Suprapubic skin (tissue), 4 donors: ENCODE data around the gene CRKL. TPM values are rescaled to one million over a fixed set of nuclear protein-coding genes. Genes with fewer than 3 reads are reported as not detected.

Experiments
- DNase-seq, 2 donors: peaks; one replicate each; pipeline ENCODE4 v3.0.0-alpha.2; 2019; ENCODE audit warnings: low spot score in 2 of 2
- H3K27ac ChIP-seq: fragments of 200-600 bp; sonication (generic); one replicate; pipeline ENCODE4 v1.5.1; 2019
- H3K27me3 ChIP-seq: fragments of 200-600 bp; sonication (generic); one replicate; pipeline ENCODE4 v1.5.1; 2019
- H3K36me3 ChIP-seq: fragments of 200-600 bp; sonication (generic); one replicate; pipeline ENCODE4 v1.5.1; 2019
- H3K4me1 ChIP-seq: fragments of 200-600 bp; sonication (generic); one replicate; pipeline ENCODE4 v1.5.1; 2019
- H3K4me3 ChIP-seq: fragments of 200-600 bp; sonication (generic); one replicate; pipeline ENCODE4 v1.5.1; 2019; ENCODE audit warnings: mild to moderate bottlenecking
- H3K9me3 ChIP-seq: fragments of 200-600 bp; sonication (generic); one replicate; pipeline ENCODE4 v1.5.1; 2019
- CTCF ChIP-seq, 2 donors: fragments of 200-600 bp in 1 of 2; fragments of 450-650 bp in 1 of 2; sonication (generic) in 1 of 2; IDR thresholded peaks; one replicate each; pipeline ENCODE4 v1.5.1; 2016 to 2019; ENCODE audit warnings: antibody characterized with exemption in 2 of 2, mild to moderate bottlenecking in 1 of 2, moderate library complexity in 1 of 2
- EP300 ChIP-seq: sonication (generic); formaldehyde crosslinking; IDR thresholded peaks from one replicate; pipeline ENCODE4 v1.6.1; 2017; ENCODE audit warnings: antibody characterized with exemption
- POLR2A ChIP-seq, 2 donors: fragments of 450-650 bp; IDR thresholded peaks; one replicate each; pipeline ENCODE4 v1.6.1; 2017; ENCODE audit warnings: antibody characterized with exemption in 2 of 2, mild to moderate bottlenecking in 2 of 2, moderate library complexity in 2 of 2
- POLR2AphosphoS5 ChIP-seq, 3 donors: sonication (generic); formaldehyde crosslinking; IDR thresholded peaks; one replicate each; pipeline ENCODE4 v1.6.1; 2017; ENCODE audit warnings: antibody characterized with exemption in 3 of 3
- WGBS: methylation state at CpG from one replicate; pipeline ENCODE4 v1.1.5; 2018; 5-methylcytosine and 5-hydroxymethylcytosine counted together
- total RNA-seq, 4 donors: library from RNA; depleted of rRNA; stranded (reverse); fragments of >200 nt; gene quantifications; one replicate each; pipeline ENCODE4 v1.1.0, GENCODE V29; 2016

The CRKL gene
- total RNA-seq, 4 donors from 2014 or later: 52.7 to 75.3 (median 71.9) TPM

GRCh38 chr22:20948450-20948849, 31.2 kb downstream of the CRKL start:
- H3K27me3 ChIP-seq: no peaks in the 10 kb centered on the region
- DNase-seq: no peak
- H3K9me3 ChIP-seq: no peaks in the 10 kb centered on the region
- H3K27ac ChIP-seq: no peak overlapping the region
- peaks cover 32% of the 10 kb centered on the region for H3K4me1 ChIP-seq
- 83% methylated on average over 5 of the region's 5 CpGs for WGBS
- H3K36me3 ChIP-seq: peaks cover 33% of the 10 kb centered on the region
- TF ChIP-seq POLR2AphosphoS5 (IDR thresholded peaks at IDR 0.05) (no peak), EP300 (no peak), POLR2A (IDR thresholded peaks at IDR 0.05) (no peak), CTCF (IDR thresholded peaks at IDR 0.05) (no peak)
- H3K4me3 ChIP-seq: no peak overlapping the region

GRCh38 chr22:20948989-20949388, 31.8 kb downstream of the CRKL start:
- H3K36me3 ChIP-seq: peaks cover 37% of the 10 kb centered on the region
- WGBS: 91% methylated on average over 5 of the region's 5 CpGs

GRCh38 chr22:20949698-20950183, 32.5 kb downstream of the CRKL start:
- H3K9me3 ChIP-seq: no peaks in the 10 kb centered on the region
- H3K36me3 ChIP-seq: peaks cover 37% of the 10 kb centered on the region
- H3K4me1 ChIP-seq: peaks cover 40% of the 10 kb centered on the region
- WGBS: 83% methylated on average over 13 of the region's 13 CpGs
- no peaks in the 10 kb centered on the region for H3K27me3 ChIP-seq
- no peak for DNase-seq
- no peak overlapping the region for H3K4me3 ChIP-seq
- no peak overlapping the region for H3K27ac ChIP-seq
- TF ChIP-seq CTCF (IDR thresholded peaks at IDR 0.05): no peak
- TF ChIP-seq POLR2AphosphoS5 (IDR thresholded peaks at IDR 0.05): no peak
- TF ChIP-seq EP300: no peak
- TF ChIP-seq POLR2A (IDR thresholded peaks at IDR 0.05): no peak

More at GRCh38 chr22:20948989-20949388, 31.8 kb downstream of the CRKL start:
- TF ChIP-seq POLR2A (IDR thresholded peaks at IDR 0.05) (no peak), EP300 (no peak), POLR2AphosphoS5 (IDR thresholded peaks at IDR 0.05) (no peak), CTCF (IDR thresholded peaks at IDR 0.05) (no peak)
- DNase-seq: no peak
- Histone ChIP-seq H3K9me3 (no peaks in the 10 kb centered on the region), H3K27me3 (no peaks in the 10 kb centered on the region), H3K27ac (no peak overlapping the region), H3K4me1 (peaks cover 36% of the 10 kb centered on the region), H3K4me3 (no peak overlapping the region)

GRCh38 chr22:20951151-20951931, 34.1 kb downstream of the CRKL start:
- Histone ChIP-seq H3K4me3 (no peak overlapping the region), H3K9me3 (no peaks in the 10 kb centered on the region), H3K36me3 (peaks cover 37% of the 10 kb centered on the region), H3K4me1 (peaks cover 37% of the 10 kb centered on the region), H3K27ac (peak overlapping the region; percentile 62), H3K27me3 (no peaks in the 10 kb centered on the region)
- DNase-seq: no peak
- 76% methylated on average over 10 of the region's 10 CpGs for WGBS
- TF ChIP-seq CTCF (IDR thresholded peaks at IDR 0.05) (no peak), POLR2AphosphoS5 (IDR thresholded peaks at IDR 0.05) (no peak), EP300 (no peak), POLR2A (IDR thresholded peaks at IDR 0.05) (no peak)

- Histone ChIP-seq H3K27me3 (no peaks in the 10 kb centered on the region), H3K9me3 (no peaks in the 10 kb centered on the region), H3K36me3 (peaks cover 37% of the 10 kb centered on the region), H3K4me1 (peaks cover 40% of the 10 kb centered on the region), H3K27ac (no peak overlapping the region), H3K4me3 (no peak overlapping the region)
- TF ChIP-seq EP300 (no peak), POLR2A (IDR thresholded peaks at IDR 0.05) (no peak), CTCF (IDR thresholded peaks at IDR 0.05) (no peak), POLR2AphosphoS5 (IDR thresholded peaks at IDR 0.05) (no peak)
- no peak for DNase-seq
- 86% methylated on average over 6 of the region's 8 CpGs for WGBS
Measured at GRCh38 chr22:20951932-20952380, 34.7 kb downstream of the CRKL start.
